Stimulated activated naive B cell treated with anti-CD40 and anti-IgM and Interleukin-4, amounts not matched to agents 10 μg/mL and 1 μg/mL and 100 μg/mL, for 72 hours (primary cell): ENCODE results near the gene ETS2.
A peak's percentile ranks its signal among the peaks of the same experiment; 100 is the strongest.

Experiments
- ATAC-seq, 2 donors: fragments of 150-1000 bp; cut with Tn5 transposase; replicated peaks; 2 replicates each; pipeline ENCODE4 v1.10.0; 2021; ENCODE audit warnings: moderate library complexity in 1 of 2
- DNase-seq: peaks from one replicate; pipeline ENCODE4 v3.0.0; 2021
- H3K27ac Mint-ChIP-seq: one replicate; pipeline ENCODE4 v1.8.0; 2022; ENCODE audit warnings: mild to moderate bottlenecking, mixed read lengths
- H3K27me3 Mint-ChIP-seq, 2 donors: one replicate each; pipeline ENCODE4 v1.8.0; 2022; ENCODE audit warnings: mixed read lengths in 2 of 2
- H3K36me3 Mint-ChIP-seq, 2 donors: one replicate each; pipeline ENCODE4 v1.8.0; 2022; ENCODE audit warnings: mixed read lengths in 2 of 2, mild to moderate bottlenecking in 1 of 2
- H3K4me1 Mint-ChIP-seq, 2 donors: one replicate each; pipeline ENCODE4 v1.8.0; 2022; ENCODE audit warnings: mixed read lengths in 2 of 2, mild to moderate bottlenecking in 1 of 2
- H3K4me3 Mint-ChIP-seq, 2 donors: one replicate each; pipeline ENCODE4 v1.8.0; 2022; ENCODE audit warnings: mild to moderate bottlenecking in 2 of 2, mixed read lengths in 2 of 2, moderate library complexity in 1 of 2
- H3K9me3 Mint-ChIP-seq, 2 donors: one replicate each; pipeline ENCODE4 v1.8.0; 2022; ENCODE audit warnings: mixed read lengths in 2 of 2, mild to moderate bottlenecking in 1 of 2

ETS2 gene

GRCh38 chr21:38800924-38801744 lies 4.6 kb upstream of the ETS2 start:
- no peak for ATAC-seq
- H3K4me3 Mint-ChIP-seq = no peak overlapping the region
- peaks cover 36 to 37% of the 10 kb centered on the region in 2 donors for H3K27me3 Mint-ChIP-seq
- H3K9me3 Mint-ChIP-seq = no peaks in the 10 kb centered on the region
- DNase-seq = no peak
- no peak overlapping the region for H3K27ac Mint-ChIP-seq
- peaks cover 15 to 17% of the 10 kb centered on the region in 2 donors for H3K4me1 Mint-ChIP-seq
- H3K36me3 Mint-ChIP-seq = no peaks in the 10 kb centered on the region

DNA sequence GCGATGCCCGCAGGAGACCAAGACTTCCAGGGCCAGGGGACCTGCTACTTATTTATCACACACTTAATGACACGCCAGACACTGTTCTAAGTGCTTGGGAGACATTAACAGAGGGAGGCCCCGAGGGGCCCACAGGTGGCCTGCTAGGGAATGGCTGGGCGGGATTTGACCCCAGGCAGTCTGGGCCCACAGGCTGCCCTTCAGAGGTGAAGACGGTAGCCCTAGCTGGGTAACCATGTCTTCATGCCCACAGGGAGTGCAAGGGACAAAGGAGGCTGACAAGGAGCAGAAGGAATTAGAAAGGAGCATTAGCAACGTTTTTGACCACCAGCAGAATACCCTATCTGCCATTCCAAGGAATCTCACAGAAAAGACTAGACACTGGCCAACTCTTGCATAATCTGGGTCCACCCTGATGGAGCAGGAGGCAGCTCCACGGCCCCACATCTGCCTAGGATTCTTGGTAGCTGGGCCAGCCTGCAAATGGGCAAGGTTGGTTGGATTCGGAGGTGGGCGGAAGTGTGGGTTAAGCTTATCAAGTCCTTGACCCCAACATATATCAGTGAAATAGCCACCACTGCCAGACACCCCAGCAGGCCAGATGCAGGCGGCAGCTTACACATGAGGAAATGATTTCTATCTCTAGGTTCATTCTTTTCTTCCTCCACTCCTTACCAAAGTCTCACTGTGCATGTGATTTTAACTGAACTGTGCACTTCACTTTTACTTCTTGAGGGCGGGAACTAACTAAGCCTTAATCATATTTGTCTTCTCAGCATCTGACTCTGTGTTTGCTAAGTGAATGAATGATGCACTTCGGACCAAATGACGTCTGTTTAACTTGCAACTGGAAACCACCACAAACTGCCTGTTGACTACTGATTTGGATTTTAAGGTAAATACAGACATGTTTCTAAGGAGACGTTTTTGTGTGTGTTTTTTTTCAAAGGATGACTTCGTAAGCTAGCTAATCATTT lies 3.4 kb upstream of the ETS2 start:
- DNase-seq (no peak), ATAC-seq (no peak)
- Mint-ChIP-seq H3K27me3 (peaks cover 31 to 33% of the 10 kb centered on the region in 2 donors), H3K36me3 (no peaks in the 10 kb centered on the region), H3K4me3 (no peak overlapping the region), H3K9me3 (no peaks in the 10 kb centered on the region), H3K27ac (no peak overlapping the region), H3K4me1 (peaks cover 17 to 20% of the 10 kb centered on the region in 2 donors)

GRCh38 chr21:38803075-38803660 lies 2.6 kb upstream of the ETS2 start:
- H3K9me3 Mint-ChIP-seq = no peaks in the 10 kb centered on the region
- H3K36me3 Mint-ChIP-seq = peaks cover under 1% of the 10 kb centered on the region in 2 donors
- peaks cover 14 to 27% of the 10 kb centered on the region in 2 donors for H3K4me1 Mint-ChIP-seq
- H3K27me3 Mint-ChIP-seq = peaks cover 30 to 33% of the 10 kb centered on the region in 2 donors
- DNase-seq = no peak
- no peak overlapping the region for H3K4me3 Mint-ChIP-seq
- no peak for ATAC-seq
- no peak overlapping the region for H3K27ac Mint-ChIP-seq

DNA sequence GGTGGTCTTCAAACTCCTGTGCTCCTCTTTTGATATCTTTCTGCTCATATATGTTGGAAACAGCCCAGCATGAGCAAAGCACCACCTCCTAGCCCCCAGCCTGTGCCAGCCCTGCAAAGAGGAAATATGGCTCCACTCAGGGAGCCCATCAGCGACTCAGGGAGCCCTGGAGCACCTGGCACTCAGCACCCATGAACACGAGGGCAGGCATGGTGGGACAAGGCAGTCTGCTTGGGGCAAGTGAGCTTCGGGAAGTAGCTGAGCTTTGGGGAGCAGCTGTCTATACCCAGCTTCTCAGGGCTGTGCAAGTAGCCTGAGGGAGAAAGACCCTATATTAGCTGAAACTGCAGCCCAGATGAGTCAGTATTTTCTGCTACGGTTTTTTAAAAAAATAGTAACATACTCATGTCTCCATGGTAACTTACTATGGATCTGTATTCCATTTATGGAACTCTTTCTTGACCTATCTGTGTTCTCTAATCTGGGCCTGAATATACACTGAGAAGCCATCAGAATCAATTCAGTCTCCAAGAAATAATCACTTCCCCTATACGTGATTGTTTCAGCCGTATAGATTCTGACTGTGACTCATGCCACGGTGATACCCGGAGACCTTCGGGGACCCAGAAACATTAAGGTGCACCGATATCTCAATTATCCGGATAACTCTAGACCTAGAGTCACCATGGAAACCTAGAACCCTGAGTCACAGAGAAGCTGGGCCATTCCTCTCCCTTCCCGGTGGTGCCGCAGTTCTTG lies 1.5 kb upstream of the ETS2 start:
- no peak for DNase-seq
- Mint-ChIP-seq H3K4me1 (peaks cover 9 to 33% of the 10 kb centered on the region in 2 donors), H3K4me3 (peak overlapping the region; percentile 91 to 97), H3K27ac (no peak overlapping the region), H3K27me3 (peaks cover 27 to 33% of the 10 kb centered on the region in 2 donors), H3K9me3 (peaks cover 0 to 2% of the 10 kb centered on the region in 2 donors), H3K36me3 (peaks cover 3% of the 10 kb centered on the region in 2 donors)
- peak in 1 of 2 donors; percentile 22 for ATAC-seq

DNA sequence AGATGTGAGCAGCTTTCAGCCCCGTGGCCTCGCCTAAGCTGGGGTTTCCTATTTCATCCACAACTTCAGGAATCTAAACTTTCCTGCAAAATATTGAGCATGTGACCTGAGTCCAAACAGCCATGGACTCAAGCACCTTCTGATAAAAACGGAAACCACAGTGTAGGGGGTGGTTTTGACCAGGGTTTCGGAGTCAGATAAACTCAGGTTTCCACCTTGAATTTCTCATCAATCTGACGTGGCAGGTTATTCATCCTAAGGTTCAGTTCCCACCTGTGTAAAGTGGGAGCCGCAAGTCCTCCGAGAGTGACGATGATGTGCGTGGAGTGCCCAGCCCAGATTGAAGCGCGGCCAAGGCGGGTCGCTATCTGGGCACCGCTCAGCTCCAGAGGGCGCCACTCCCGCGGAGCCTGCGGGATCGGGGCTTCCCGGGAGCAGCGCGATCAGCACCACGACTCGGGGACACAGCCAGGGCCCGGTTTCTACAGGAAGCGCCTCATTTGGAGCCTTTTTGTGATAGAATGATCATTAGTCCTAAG lies 871 bp upstream of the ETS2 start:
- ATAC-seq = peak; percentile 15 to 42
- Mint-ChIP-seq H3K27me3 (peaks cover 27 to 33% of the 10 kb centered on the region in 2 donors), H3K9me3 (peaks cover 0 to 2% of the 10 kb centered on the region in 2 donors), H3K4me1 (peaks cover 10 to 36% of the 10 kb centered on the region in 2 donors), H3K27ac (peak overlapping the region; percentile 92), H3K36me3 (peaks cover 3% of the 10 kb centered on the region in 2 donors), H3K4me3 (peak overlapping the region; percentile 91 to 97)
- no peak for DNase-seq

DNA sequence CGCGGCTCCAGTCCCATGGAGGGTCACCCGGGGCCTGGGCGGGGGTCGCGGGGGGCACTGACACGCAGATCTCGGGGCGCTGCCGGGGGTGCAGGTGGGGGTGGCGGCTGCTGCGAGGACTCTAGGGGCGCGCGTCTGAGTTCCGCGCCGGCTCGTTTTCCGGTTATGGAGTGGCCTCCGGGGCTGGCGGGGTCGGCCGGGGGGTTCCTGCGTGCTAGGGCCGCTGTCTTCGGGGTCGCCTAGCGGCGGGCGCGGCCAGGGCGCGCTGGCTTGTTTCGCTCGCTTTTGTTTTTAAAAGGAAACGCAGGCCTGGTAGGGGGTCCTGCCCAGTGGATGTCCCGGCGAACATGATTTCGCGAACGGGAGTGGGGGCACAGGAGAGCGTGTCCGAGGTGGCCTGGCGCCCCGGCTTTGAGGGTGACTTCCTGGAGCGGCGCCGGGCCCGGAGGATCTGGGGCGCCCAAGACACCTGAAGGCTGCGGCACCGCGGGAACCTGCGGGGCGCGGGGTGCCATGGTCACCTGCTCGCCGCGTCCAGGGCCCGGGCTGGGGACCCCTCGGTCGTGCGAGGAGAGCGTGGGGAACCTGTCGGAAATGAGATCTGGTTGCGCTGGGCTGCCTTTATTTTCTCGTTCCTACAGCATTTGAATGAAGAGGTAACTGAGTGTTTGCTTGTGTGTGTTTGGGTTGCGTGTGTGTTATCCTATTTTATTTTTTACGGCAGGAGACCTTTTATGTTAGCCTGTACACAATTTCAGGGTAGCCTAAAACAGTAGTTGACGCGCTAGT lies 618 bp downstream of the ETS2 start:
- Mint-ChIP-seq H3K36me3 (peaks cover 3% of the 10 kb centered on the region in 2 donors), H3K27me3 (peaks cover 17 to 22% of the 10 kb centered on the region in 2 donors), H3K4me1 (peaks cover 10 to 36% of the 10 kb centered on the region in 2 donors), H3K4me3 (peak overlapping the region; percentile 91 to 97), H3K9me3 (peaks cover 0 to 2% of the 10 kb centered on the region in 2 donors), H3K27ac (peak overlapping the region; percentile 70)
- no peak for DNase-seq
- peak; percentile 28 to 54 for ATAC-seq

DNA sequence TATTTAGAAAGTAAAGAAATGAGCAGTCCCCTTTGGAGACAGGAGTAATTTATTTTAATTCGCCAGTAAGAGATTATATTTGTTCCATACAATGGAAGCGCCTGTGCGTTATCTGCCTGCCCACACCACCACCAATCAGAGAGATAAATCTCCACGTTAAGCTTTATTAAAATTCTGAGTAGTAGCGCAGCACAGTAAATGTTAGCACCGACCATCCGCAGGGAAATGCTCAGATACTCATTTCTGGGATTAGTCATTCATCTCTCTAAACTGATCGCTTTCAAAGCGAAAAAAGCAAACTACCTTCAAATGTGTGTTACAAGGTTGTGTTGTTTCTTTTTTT lies 1.2 kb downstream of the ETS2 start:
- DNase-seq = no peak
- Mint-ChIP-seq H3K4me3 (peak overlapping the region; percentile 91 to 97), H3K36me3 (peaks cover 5% of the 10 kb centered on the region in 2 donors), H3K4me1 (peaks cover 10 to 36% of the 10 kb centered on the region in 2 donors), H3K27ac (peak overlapping the region; percentile 70), H3K9me3 (peaks cover 0 to 2% of the 10 kb centered on the region in 2 donors), H3K27me3 (peaks cover 14 to 22% of the 10 kb centered on the region in 2 donors)
- no peak for ATAC-seq

DNA sequence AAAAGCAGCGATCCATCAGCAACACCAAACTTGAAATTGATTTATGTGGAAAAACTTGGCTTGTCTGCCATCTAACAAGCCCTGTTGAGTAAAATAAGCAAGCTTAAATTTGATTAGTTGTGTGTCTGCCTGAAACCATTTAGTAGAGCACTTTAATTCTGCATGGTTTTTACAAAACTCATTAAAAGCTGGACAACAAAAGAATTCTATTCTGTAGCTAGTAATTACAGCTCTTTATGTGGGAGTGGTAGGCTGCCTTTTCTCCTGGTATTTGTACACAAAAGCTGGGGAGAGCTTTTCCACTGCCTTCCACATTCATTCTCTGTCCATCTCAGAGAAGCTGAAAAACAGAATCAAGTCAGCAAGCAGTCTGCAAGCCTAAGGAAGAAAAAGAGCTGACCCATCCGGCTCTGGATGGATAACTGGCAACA lies 1.7 kb downstream of the ETS2 start:
- Mint-ChIP-seq H3K4me1 (peaks cover 10 to 36% of the 10 kb centered on the region in 2 donors), H3K36me3 (peaks cover 5% of the 10 kb centered on the region in 2 donors), H3K4me3 (no peak overlapping the region), H3K27me3 (peaks cover 11 to 22% of the 10 kb centered on the region in 2 donors), H3K9me3 (peaks cover 0 to 2% of the 10 kb centered on the region in 2 donors), H3K27ac (no peak overlapping the region)
- no peak for DNase-seq
- no peak for ATAC-seq

DNA sequence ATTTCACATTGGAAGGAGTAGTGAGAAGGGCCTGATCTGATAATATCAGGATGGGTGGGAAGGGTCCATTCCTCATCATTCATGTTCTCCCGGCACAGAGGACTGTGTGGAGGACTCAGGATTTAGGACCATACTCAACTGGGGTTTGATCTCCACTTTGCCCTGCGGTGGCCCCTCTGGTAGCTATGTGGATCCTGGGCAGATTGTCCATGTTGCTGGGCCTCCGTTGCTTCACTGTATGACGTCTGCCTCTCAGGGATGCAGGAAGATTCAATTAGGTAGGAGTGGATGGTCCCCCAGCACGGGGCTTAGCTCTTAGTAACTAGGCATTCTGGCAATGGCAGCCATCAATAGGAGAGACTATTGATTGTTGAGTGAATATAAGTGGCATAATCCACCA lies 2.3 kb downstream of the ETS2 start:
- peaks cover 5% of the 10 kb centered on the region in 2 donors for H3K36me3 Mint-ChIP-seq
- no peak overlapping the region for H3K4me3 Mint-ChIP-seq
- no peak overlapping the region for H3K27ac Mint-ChIP-seq
- peaks cover 5 to 17% of the 10 kb centered on the region in 2 donors for H3K27me3 Mint-ChIP-seq
- peaks cover 0 to 2% of the 10 kb centered on the region in 2 donors for H3K9me3 Mint-ChIP-seq
- H3K4me1 Mint-ChIP-seq = peaks cover 10 to 36% of the 10 kb centered on the region in 2 donors
- ATAC-seq (no peak), DNase-seq (no peak)

GRCh38 chr21:38809198-38809878 lies 3.6 kb downstream of the ETS2 start:
- H3K27ac Mint-ChIP-seq = no peak overlapping the region
- H3K4me3 Mint-ChIP-seq = no peak overlapping the region
- DNase-seq (no peak), ATAC-seq (no peak)
- peaks cover 8 to 13% of the 10 kb centered on the region in 2 donors for H3K36me3 Mint-ChIP-seq
- H3K27me3 Mint-ChIP-seq = peaks cover 3 to 6% of the 10 kb centered on the region in 2 donors
- H3K4me1 Mint-ChIP-seq = peaks cover 9 to 36% of the 10 kb centered on the region in 2 donors
- peaks cover 0 to 2% of the 10 kb centered on the region in 2 donors for H3K9me3 Mint-ChIP-seq

DNA sequence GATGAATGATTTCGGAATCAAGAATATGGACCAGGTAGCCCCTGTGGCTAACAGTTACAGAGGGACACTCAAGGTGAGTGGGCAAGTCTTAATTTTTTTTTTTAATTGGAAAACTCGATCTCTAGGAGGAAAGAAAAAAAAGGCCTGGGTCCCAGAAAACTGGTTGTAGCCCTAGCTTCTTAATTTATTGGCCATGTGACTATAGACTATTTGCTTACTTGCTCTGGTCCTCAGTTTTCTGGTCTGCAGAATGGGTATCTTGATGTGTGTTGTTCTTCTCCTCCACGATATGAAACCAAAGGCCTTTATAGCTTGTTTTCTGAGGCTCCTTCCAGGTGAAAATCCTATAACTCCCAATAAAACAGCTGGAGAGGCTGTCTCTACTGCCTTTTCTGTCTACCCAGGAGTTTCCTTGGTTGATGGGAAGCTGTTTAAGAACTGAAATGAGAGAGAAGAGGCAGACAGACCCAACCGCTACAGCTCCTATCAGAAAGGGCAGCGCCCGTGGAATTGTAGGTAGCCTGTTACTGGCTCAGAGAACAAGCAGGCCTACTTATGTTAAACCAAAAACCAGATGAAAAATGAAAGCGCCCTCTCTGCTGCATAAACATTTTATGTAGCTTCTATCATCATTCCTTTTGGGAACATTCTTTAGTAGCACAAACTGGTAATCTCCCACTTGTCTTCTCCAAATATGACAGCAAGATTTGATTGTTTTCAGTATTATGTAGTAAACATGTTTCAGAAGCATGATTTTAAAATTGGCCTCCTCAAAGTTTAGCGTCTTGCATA lies 4.5 kb downstream of the ETS2 start:
- DNase-seq (no peak), ATAC-seq (no peak)
- peaks cover 12 to 22% of the 10 kb centered on the region in 2 donors for H3K36me3 Mint-ChIP-seq
- no peak overlapping the region for H3K4me3 Mint-ChIP-seq
- no peak overlapping the region for H3K27ac Mint-ChIP-seq
- H3K27me3 Mint-ChIP-seq = peaks cover 3 to 6% of the 10 kb centered on the region in 2 donors
- peaks cover 5 to 31% of the 10 kb centered on the region in 2 donors for H3K4me1 Mint-ChIP-seq
- peaks cover 0 to 2% of the 10 kb centered on the region in 2 donors for H3K9me3 Mint-ChIP-seq

- Mint-ChIP-seq H3K9me3 (peaks cover 0 to 3% of the 10 kb centered on the region in 2 donors), H3K4me1 (peaks cover 5 to 31% of the 10 kb centered on the region in 2 donors), H3K27ac (no peak overlapping the region), H3K27me3 (peaks cover 3 to 6% of the 10 kb centered on the region in 2 donors), H3K4me3 (no peak overlapping the region), H3K36me3 (peaks cover 14 to 28% of the 10 kb centered on the region in 2 donors)
- ATAC-seq = no peak
- no peak for DNase-seq
These were observed 5.1 kb downstream of the ETS2 start for GRCh38 chr21:38810826-38811164.
